HG03571 (cell line): ENCODE measurements around the gene COLEC12.
"Not testable (repeated sequence)": the region's sequence is repeated elsewhere in the genome, so short reads cannot be mapped to it uniquely, and the experiment has no call there.

ENCODE experiments used
- ATAC-seq: cut with Tn5 transposase; IDR thresholded peaks from one replicate; pipeline ENCODE4 v1.9.1; 2021; ENCODE audit not compliant: unreplicated experiment

Gene COLEC12

DNA sequence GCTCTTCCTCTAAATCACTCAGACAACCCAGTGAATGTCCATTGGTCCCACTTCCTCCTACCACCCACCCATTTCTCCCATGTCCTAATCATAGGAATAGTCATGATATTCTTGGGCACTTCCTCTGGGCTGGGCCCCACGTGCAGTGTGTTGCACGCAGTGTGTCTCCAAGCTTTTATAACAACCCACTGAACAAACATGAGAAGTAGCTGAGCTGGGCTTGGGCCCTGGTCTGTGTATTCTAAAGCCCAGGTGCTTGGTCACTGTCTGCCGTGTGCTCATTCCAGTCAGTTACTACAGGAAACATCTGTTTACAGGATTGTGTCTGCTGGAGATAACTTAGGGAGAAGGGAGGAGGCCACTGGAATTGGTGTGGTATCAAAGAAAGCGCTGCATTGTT lies 168.5 kb downstream of the COLEC12 start:
- ATAC-seq: no peak

DNA sequence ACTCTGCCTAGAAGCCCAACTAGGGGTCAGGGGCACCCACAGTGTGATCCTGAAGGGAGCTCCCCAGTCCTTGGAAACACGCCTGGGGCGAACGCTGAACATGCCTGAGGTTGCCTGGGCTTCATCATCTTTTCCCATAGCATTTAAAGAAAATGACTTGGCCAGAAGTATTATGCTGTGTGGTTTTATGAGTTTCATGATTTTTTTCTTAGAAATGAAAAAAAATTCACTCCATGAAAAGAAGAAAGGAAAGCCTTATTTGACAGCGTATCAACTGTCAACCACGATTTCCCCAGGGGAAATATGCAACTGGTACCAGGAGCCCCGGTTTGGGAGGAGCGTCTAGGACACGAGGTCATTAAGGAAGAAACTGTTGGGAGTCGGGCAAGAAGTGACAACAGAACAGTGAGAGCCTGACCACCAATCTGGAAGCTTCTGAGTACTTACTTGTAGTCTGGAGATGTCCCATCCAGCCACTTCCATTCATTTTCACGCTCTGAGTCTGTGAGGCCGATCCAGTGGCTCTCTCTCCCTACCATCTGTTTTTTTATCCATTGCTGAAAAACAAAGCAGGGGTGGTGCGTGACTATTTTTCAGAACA lies 169.2 kb downstream of the COLEC12 start:
- no peak for ATAC-seq

- ATAC-seq: no peak
These were observed 171.6 kb downstream of the COLEC12 start for GRCh38 chr18:328928-329327.

GRCh38 chr18:326846-327245 lies 173.7 kb downstream of the COLEC12 start:
- ATAC-seq: no peak

- no peak for ATAC-seq
These were observed 177.3 kb downstream of the COLEC12 start for GRCh38 chr18:323253-323622.

DNA sequence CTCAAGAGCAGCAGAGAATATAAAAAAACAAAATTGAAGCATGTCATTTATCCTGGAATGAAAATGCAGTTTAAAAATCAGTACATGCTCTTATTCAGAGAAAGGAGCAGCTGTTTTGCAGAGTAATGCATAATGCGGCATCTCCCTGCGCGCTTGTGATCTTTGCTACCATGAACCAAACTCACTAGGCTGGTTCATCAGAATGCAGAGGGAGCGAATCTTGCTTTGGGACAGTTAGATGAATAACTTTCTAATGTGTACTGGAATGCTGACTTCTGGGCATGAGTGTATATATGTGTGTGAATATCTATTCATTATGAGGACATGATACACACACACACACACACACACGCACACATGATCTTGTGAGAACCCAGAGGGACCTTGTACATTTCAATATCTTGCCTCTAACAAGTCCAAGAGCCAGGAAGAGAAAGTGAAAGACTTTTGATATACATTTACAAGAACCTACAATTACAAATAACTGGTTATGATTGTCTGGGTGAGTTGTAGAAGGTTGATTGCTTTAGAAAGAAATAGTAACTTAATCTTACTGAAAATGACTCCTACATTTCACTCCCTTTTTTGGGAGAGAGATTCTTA lies 178.5 kb downstream of the COLEC12 start:
- no peak for ATAC-seq

GRCh38 chr18:320155-320554 lies 180.3 kb downstream of the COLEC12 start:
- no peak for ATAC-seq

- ATAC-seq: no peak
These were observed 180.8 kb downstream of the COLEC12 start for GRCh38 chr18:319720-320119.

DNA sequence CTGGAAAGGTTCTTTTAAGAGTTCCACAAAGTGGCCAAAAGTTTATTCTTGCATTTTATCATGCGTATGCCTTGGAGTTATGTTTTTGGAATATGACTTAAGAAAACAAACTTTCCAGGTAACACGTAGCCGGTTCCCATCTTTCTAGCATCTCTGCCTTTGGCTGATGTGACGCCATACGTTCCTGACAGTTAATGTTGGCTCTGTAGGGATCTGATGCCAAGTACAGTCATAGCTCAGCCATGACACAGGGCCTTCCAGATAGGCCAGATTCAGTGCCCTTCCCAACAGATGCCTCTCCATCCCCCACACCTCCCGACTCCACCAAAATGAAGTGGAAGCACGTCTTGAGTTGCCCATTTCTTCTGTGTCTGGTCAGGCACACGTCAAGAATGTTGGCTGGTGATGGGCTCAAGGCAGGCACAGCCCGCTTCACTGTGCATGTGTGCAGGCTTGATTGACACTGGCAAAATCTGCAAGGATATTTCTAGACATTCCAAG lies 181.7 kb downstream of the COLEC12 start:
- ATAC-seq: no peak

DNA sequence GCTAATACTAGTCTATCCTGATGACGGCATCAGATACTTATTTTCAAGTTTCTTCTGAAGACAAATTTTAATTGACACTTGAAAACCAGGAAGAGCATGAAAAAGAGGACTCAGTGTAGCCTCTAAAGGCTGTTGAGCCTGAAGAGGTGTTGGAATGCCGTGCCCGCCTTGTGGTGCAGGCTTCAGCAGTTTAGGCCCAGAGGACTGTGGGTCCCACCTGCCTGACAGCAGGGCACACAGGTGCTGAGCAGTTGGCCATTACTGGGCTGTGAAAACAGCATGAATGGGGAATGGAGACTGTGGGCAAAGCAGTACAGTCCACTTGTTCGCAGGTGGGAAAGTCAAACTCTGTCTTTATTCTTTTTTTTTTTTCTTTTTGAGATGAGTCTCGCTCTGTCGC lies 182.9 kb downstream of the COLEC12 start:
- ATAC-seq: no peak

DNA sequence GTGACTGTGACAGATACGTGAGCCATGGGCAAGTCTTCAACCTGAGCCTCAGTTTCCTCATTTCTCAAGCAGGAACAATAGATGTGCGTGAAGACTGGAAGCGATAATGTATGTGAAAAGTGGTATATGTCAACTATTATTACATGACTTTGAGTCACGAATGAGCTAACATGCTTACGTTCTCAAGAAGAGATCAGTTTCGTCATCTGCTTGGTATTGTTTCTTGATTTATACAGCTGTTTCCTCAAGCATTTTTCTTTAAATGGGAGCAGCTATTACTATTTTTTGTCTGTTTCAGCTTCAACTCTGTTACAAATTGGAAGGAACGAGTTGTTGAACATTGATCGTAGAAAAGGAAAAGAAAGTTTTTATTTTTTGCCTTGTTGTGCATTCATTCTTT lies 184.1 kb downstream of the COLEC12 start:
- ATAC-seq: no peak

GRCh38 chr18:313931-314330 lies 186.6 kb downstream of the COLEC12 start:
- ATAC-seq: no peak

DNA sequence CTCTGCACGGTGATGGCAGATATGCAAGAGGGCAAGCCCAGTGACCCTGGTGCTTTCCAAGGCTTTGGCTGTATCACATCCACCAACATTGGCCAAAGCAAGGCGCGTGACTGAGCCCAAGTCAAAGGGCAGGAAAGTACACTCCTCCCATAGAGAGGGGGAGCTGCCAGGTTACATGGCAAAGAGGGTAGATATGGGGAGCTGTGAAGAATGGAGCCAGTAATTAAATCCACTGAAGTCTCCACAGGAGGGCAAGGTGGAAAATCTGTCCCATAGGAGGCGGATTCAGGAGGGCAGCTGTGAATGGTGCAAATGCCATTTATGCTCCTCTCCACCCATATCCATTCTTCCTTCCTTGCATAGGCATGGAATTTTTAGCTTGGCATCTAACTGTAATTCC lies 188.1 kb downstream of the COLEC12 start:
- no peak for ATAC-seq

DNA sequence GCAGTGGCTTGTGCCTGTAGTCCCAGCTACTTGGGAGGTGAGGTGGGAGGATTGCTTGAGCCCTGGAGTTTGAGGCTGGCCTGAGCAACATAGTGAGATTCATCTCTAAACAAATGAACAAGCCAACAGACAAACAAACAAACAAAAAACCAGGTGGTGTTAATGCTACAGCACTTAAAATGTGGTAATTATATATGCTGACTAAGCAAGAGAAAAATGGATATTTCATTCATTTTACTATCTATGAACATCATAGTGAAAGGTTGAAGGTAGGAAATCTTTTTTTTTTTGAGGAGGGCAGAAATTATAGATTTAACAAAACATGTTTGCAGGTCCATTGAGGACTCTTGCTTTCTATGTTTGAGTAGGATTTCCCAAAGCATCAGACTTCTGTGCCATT lies 190.5 kb downstream of the COLEC12 start:
- no peak for ATAC-seq

- ATAC-seq: not testable (repeated sequence)
These were observed 192.4 kb downstream of the COLEC12 start for GRCh38 chr18:308086-308485.

- no peak for ATAC-seq
These were observed 193.8 kb downstream of the COLEC12 start for GRCh38 chr18:306608-307255.

- no peak for ATAC-seq
These were observed 195.4 kb downstream of the COLEC12 start for GRCh38 chr18:305003-305501.

DNA sequence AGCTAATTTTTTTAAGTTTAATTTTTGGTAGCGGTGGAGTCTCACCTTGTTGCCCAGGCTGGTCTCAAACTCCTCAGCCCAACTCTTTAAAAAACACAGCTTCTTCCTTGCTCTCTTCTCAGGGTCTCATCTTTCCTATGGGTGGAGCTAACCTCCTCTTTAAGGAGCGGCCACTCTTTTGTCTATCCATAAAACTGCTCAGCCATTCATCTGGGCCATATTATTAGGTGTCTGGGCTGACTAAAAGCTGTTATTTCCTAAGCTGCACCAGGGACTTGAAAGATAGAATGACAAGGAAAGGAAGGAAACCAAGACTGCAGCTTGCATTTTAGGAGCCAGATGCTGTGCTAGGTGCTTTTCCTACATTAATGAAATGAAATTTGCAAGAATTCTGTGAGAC lies 196.9 kb downstream of the COLEC12 start:
- no peak for ATAC-seq

GRCh38 chr18:303011-303410 lies 197.5 kb downstream of the COLEC12 start:
- ATAC-seq: no peak

DNA sequence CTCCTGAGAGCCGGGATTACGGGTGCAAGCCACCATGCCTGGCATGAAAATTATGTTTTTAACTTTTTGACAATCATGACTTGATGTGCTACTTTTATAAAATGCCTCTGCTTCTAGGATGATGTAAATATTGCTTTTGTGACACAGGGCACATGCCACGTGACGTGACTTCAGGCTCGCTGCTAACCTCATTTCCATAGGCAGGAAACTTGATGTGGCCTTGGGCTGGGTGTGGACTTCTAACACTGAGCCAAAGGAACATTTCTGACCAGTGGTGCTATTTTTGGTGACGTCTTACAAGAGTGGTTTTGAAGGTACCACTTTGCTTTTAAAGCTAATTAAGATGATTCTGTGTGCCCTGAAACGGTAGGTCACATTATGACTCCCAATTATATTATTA lies 198.4 kb downstream of the COLEC12 start:
- ATAC-seq: no peak

- no peak for ATAC-seq
These were observed 202.6 kb downstream of the COLEC12 start for GRCh38 chr18:297936-298335.

GRCh38 chr18:295756-296490 lies 204.6 kb downstream of the COLEC12 start:
- no peak for ATAC-seq
